WTC11 (cell line): ENCODE data around the gene BCAS3. TPM values are rescaled to one million over a fixed set of nuclear protein-coding genes. Genes with fewer than 3 reads are reported as not detected.

Source experiments
- ATAC-seq: fragments of 200-7000 bp; cut with Tn5 transposase; 2 replicates; pipeline ENCODE4 v1.10.0; 2021; ENCODE audit warnings: mild to moderate bottlenecking, moderate library complexity
- CTCF ChIA-PET: fragments of 300-600 bp; sonication (Branson Sonifier 250); formaldehyde crosslinking; loops from one replicate; lab custom pipeline; 2021; ENCODE audit warnings: antibody characterized with exemption; lab: Charles Lee
- POLR2A ChIA-PET: fragments of 350-600 bp; sonication (Branson Sonifier 250); formaldehyde crosslinking; loops from one replicate; lab custom pipeline; 2021; ENCODE audit warnings: antibody characterized with exemption; lab: Charles Lee
- DNase-seq: peaks from one replicate; pipeline ENCODE4 v3.0.0; 2021; ENCODE audit warnings: low spot score
- H3K27ac Mint-ChIP-seq: 2 replicates; pipeline ENCODE4 v1.8.0; 2021; ENCODE audit warnings: mixed read lengths
- H3K27me3 Mint-ChIP-seq: 2 replicates; pipeline ENCODE4 v1.8.0; 2021; ENCODE audit warnings: low read depth, mild to moderate bottlenecking, moderate library complexity, mixed read lengths
- H3K36me3 Mint-ChIP-seq: 2 replicates; pipeline ENCODE4 v1.8.0; 2021; ENCODE audit warnings: mixed read lengths
- H3K4me1 Mint-ChIP-seq: 2 replicates; pipeline ENCODE4 v1.8.0; 2022; ENCODE audit warnings: mixed read lengths
- H3K4me3 Mint-ChIP-seq: 2 replicates; pipeline ENCODE4 v1.8.0; 2021; ENCODE audit warnings: mild to moderate bottlenecking, moderate library complexity, mixed read lengths
- H3K9me3 Mint-ChIP-seq: 2 replicates; pipeline ENCODE4 v1.8.0; 2021; ENCODE audit warnings: mixed read lengths
- CREB1 ChIP-seq: sonication (generic); formaldehyde crosslinking; IDR thresholded peaks from 2 replicates; pipeline ENCODE4 v1.8.0; 2023; ENCODE audit warnings: mild to moderate bottlenecking, missing genetic modification reagents
- CTCF ChIP-seq: fragments of 200-600 bp; IDR thresholded peaks from 2 replicates; pipeline ENCODE4 v1.8.0; 2022; ENCODE audit warnings: antibody characterized with exemption
- ERG ChIP-seq: fragments of 250-450 bp; sonication (Bioruptor Pico); IDR thresholded peaks from 2 replicates; pipeline ENCODE4 v1.8.0; 2021; ENCODE audit warnings: mild to moderate bottlenecking
- ETV6 ChIP-seq: sonication (generic); formaldehyde crosslinking; IDR thresholded peaks from 2 replicates; pipeline ENCODE4 v1.8.1; 2022; ENCODE audit warnings: mild to moderate bottlenecking, missing genetic modification reagents
- FOXJ3 ChIP-seq: sonication (generic); formaldehyde crosslinking; IDR thresholded peaks from 2 replicates; pipeline ENCODE4 v1.9.0; 2021; ENCODE audit warnings: missing genetic modification reagents, mild to moderate bottlenecking, borderline replicate concordance
- FOXK1 ChIP-seq: sonication (generic); formaldehyde crosslinking; IDR thresholded peaks from 2 replicates; pipeline ENCODE4 v1.8.0; 2022; ENCODE audit warnings: mild to moderate bottlenecking, moderate library complexity, missing genetic modification reagents
- FOXP1 ChIP-seq: sonication (generic); formaldehyde crosslinking; IDR thresholded peaks from 2 replicates; pipeline ENCODE4 v1.8.0; 2022; ENCODE audit warnings: missing genetic modification reagents, mild to moderate bottlenecking, moderate library complexity, borderline replicate concordance
- HMGXB4 ChIP-seq: sonication (generic); formaldehyde crosslinking; IDR thresholded peaks from 2 replicates; pipeline ENCODE4 v1.8.1; 2023; ENCODE audit warnings: mild to moderate bottlenecking, moderate library complexity, missing genetic modification reagents
- IRF1 ChIP-seq: sonication (generic); formaldehyde crosslinking; IDR thresholded peaks from 2 replicates; pipeline ENCODE4 v1.8.0; 2023; ENCODE audit warnings: missing genetic modification reagents
- IRF2 ChIP-seq: sonication (generic); formaldehyde crosslinking; IDR thresholded peaks from 2 replicates; pipeline ENCODE4 v1.8.0; 2022; ENCODE audit warnings: low read depth, missing genetic modification reagents, borderline replicate concordance
- MLX ChIP-seq: sonication (generic); formaldehyde crosslinking; IDR thresholded peaks from 2 replicates; pipeline ENCODE4 v1.8.1; 2023; ENCODE audit warnings: mild to moderate bottlenecking, missing genetic modification reagents, moderate library complexity
- MXD4 ChIP-seq: fragments of 250-450 bp; sonication (Bioruptor Pico); IDR thresholded peaks from 2 replicates; pipeline ENCODE4 v1.8.0; 2021; ENCODE audit warnings: mild to moderate bottlenecking, moderate library complexity, borderline replicate concordance
- MYBL2 ChIP-seq: sonication (generic); formaldehyde crosslinking; IDR thresholded peaks from 2 replicates; pipeline ENCODE4 v1.8.1; 2023; ENCODE audit warnings: mild to moderate bottlenecking, moderate library complexity, missing genetic modification reagents
- RORB ChIP-seq: fragments of 250-450 bp; sonication (Bioruptor Pico); IDR thresholded peaks from 2 replicates; pipeline ENCODE4 v1.9.0; 2021; ENCODE audit warnings: mild to moderate bottlenecking
- SMAD4 ChIP-seq: sonication (generic); formaldehyde crosslinking; IDR thresholded peaks from 2 replicates; pipeline ENCODE4 v1.8.0; 2022; ENCODE audit warnings: mild to moderate bottlenecking, missing genetic modification reagents
- STAT6 ChIP-seq: sonication (generic); formaldehyde crosslinking; conservative IDR thresholded peaks from 2 replicates; pipeline ENCODE4 v1.8.1; 2023; ENCODE audit warnings: mild to moderate bottlenecking, low read depth, missing genetic modification reagents, moderate library complexity
- TEAD1 ChIP-seq: sonication (generic); formaldehyde crosslinking; IDR thresholded peaks from 2 replicates; pipeline ENCODE4 v1.8.0; 2022; ENCODE audit warnings: mild to moderate bottlenecking, missing genetic modification reagents
- ZNF121 ChIP-seq: sonication (generic); formaldehyde crosslinking; IDR thresholded peaks from 2 replicates; pipeline ENCODE4 v1.8.0; 2023; ENCODE audit warnings: missing genetic modification reagents
- ZNF138 ChIP-seq: sonication (generic); formaldehyde crosslinking; conservative IDR thresholded peaks from 2 replicates; pipeline ENCODE4 v1.8.1; 2022; ENCODE audit warnings: mild to moderate bottlenecking, moderate library complexity, missing genetic modification reagents
- ZNF219 ChIP-seq: sonication (generic); formaldehyde crosslinking; IDR thresholded peaks from 2 replicates; pipeline ENCODE4 v1.8.0; 2023; ENCODE audit warnings: missing genetic modification reagents, mild to moderate bottlenecking, borderline replicate concordance
- ZNF263 ChIP-seq: sonication (generic); formaldehyde crosslinking; IDR thresholded peaks from 2 replicates; pipeline ENCODE4 v1.8.1; 2022; ENCODE audit warnings: low read depth, mild to moderate bottlenecking, moderate library complexity, missing genetic modification reagents
- ZNF425 ChIP-seq: fragments of 250-450 bp; sonication (Bioruptor Pico); conservative IDR thresholded peaks from 2 replicates; pipeline ENCODE4 v1.9.0; 2021; ENCODE audit warnings: mild to moderate bottlenecking
- total RNA-seq: library from RNA; stranded (reverse); gene quantifications from 3 replicates; pipeline ENCODE4 v1.2.3, GENCODE V29; 2021

The BCAS3 gene
- total RNA-seq, 1 experiment from 2014 or later, result 15.5 TPM

- no peaks in the 10 kb centered on the region for H3K36me3 Mint-ChIP-seq
- H3K27me3 Mint-ChIP-seq, result no peaks in the 10 kb centered on the region
- H3K4me3 Mint-ChIP-seq, result no peak overlapping the region
- H3K9me3 Mint-ChIP-seq, result no peaks in the 10 kb centered on the region
- no peak overlapping the region for H3K27ac Mint-ChIP-seq
- CTCF ChIA-PET, result no interaction called here
- ATAC-seq (no peak), DNase-seq (no peak)
- H3K4me1 Mint-ChIP-seq, result no peaks in the 10 kb centered on the region
- POLR2A ChIA-PET, result no interaction called here
- TF ChIP-seq ZNF121 (CRISPR knock-in tag) (no peak), MYBL2 (no peak), FOXK1 (CRISPR knock-in tag) (no peak), CTCF (no peak), FOXJ3 (CRISPR knock-in tag) (no peak), ERG (CRISPR knock-in tag) (no peak), ZNF138 (CRISPR knock-in tag) (no peak), CREB1 (CRISPR knock-in tag) (no peak)
Measured at GRCh38 chr17:60863892-60864707, 186.4 kb downstream of the BCAS3 start.

GRCh38 chr17:60864708-60865005 lies 187.0 kb downstream of the BCAS3 start:
- H3K4me1 Mint-ChIP-seq, result no peaks in the 10 kb centered on the region
- POLR2A ChIA-PET, result no interaction called here
- DNase-seq (no peak), ATAC-seq (no peak)
- CTCF ChIA-PET, result no interaction called here
- H3K4me3 Mint-ChIP-seq, result no peak overlapping the region
- H3K36me3 Mint-ChIP-seq, result no peaks in the 10 kb centered on the region
- no peaks in the 10 kb centered on the region for H3K9me3 Mint-ChIP-seq
- TF ChIP-seq ZNF263 (CRISPR knock-in tag) (no peak), IRF1 (CRISPR knock-in tag) (no peak), ZNF219 (CRISPR knock-in tag) (no peak), SMAD4 (CRISPR knock-in tag) (no peak), STAT6 (CRISPR knock-in tag) (no peak), RORB (CRISPR knock-in tag) (no peak), TEAD1 (no peak), HMGXB4 (no peak), FOXK1 (CRISPR knock-in tag) (no peak), MLX (CRISPR knock-in tag) (no peak), ZNF425 (CRISPR knock-in tag) (no peak), IRF2 (CRISPR knock-in tag) (no peak), FOXP1 (CRISPR knock-in tag) (no peak), ETV6 (CRISPR knock-in tag) (no peak), MXD4 (CRISPR knock-in tag) (no peak)
- H3K27me3 Mint-ChIP-seq, result no peaks in the 10 kb centered on the region
- no peak overlapping the region for H3K27ac Mint-ChIP-seq
